Pulmonary artery endothelial cell (primary cell): ENCODE measurements around the gene FRMPD1. TPM values are rescaled to one million over a fixed set of nuclear protein-coding genes. Genes with fewer than 3 reads are reported as not detected.

Source experiments
- DNase-seq: peaks from one replicate; pipeline ENCODE4 v3.0.0-alpha.2; 2011; ENCODE audit warnings: low read depth, low spot score
- total RNA-seq: library from RNA; depleted of rRNA; stranded (reverse); fragments of >200 nt; gene quantifications from 2 replicates; pipeline ENCODE4 v1.2.3, GENCODE V29; 2014

Gene FRMPD1
- total RNA-seq, 1 donor from 2014 or later, result not detected

DNA sequence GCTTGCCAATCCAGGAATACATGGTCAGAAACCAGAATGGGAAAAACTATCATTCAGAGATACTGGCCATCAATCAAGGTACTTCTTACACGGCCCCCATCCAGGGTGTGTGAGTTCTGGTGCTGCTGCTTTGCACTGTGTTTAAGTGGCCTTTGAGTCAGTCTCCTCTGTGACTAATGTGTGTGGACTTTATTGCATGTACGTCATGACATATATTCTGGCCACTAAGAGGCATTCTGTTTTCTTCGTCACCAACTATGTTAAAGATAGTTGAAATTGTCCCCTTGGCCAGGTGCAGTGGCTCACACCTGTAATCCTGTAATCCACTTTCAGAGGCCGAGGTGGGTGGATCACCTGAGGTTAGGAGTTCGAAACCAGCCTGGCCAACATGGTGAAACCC is 125.6 kb downstream of the FRMPD1 start:
- no peak for DNase-seq

DNA sequence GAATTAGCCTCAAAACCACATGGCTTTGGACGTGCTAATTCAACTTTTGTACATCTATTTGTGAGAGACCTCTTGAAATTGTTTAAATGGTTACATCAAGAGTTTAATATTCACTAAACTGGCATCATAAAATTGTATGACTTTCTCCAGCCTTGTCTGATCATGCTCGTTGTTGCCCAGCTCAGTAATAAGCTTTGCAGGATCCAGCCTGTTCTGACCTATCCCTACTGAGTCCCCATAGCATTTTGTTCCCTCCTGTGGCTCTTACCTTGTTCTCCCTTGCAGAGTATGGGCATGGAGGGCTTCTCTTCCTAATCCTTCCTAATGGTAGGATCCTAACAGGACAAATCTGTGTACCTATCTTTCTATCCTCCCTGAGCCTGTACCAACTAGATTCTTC is 127.8 kb downstream of the FRMPD1 start:
- no peak for DNase-seq

DNA sequence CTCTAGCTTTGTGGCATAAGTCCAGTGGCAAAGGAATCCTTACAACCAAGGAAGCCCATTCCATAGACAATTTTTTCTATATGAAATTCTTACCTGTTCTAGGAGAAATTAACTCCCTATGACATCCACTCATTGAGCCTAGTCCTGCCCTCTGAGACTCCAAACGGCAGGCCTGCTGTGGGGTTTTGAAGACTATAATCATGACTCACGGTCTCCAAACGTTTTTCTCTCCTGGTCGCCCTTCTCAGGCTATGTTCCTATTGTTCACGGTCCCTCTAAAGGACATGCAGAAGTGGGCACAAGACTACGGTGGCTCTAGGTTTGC is 133.5 kb downstream of the FRMPD1 start:
- DNase-seq, result no peak

DNA sequence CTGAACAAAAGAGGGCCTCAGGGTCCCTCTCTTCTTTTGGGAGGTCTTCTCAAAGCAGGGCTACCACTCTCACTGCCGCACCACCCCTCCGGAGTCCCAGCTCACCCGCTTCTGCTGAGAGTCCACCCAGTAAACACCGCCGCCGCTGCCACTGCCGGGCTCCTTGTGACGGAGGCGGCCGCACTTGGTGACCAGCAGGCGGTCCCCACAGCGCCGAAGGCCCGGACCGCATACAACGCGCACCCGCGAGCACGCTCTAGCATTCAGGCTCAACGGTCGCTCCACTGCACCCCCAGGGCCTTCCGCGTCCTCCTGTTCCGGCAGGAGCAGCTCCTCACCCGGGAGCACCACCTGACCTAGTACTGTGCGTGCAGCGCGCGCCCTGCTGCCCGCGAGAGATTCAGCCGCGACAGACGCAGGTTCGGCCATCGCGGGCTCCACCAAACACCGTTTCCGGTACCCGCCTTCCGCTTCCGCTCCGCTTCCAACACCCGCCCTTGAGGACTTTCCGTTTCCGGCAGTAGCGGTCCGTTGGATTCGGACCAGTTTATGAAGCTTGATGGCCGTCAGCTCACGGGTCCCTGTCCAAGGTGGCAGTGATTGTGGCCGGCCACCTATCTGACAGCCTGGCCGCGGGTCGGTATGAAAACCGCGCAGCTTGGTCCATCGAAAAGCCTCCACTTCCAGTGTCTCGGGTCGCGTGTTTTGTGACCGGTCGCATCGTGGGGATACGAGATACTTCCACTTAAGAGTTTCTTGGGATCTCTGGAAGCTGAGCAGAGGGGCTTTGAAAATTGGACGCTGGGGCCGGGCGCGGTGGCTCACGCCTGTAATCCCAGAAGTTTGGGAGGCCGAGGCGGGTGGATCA is 134.1 kb downstream of the FRMPD1 start, which contains the start of gene EXOSC3:
Gene EXOSC3, minus strand, starts transcription at position 449 of the 868 bp plus-strand sequence. Its CDS starts 20 bp downstream, at position 429.
- peak; percentile 70 for DNase-seq

DNA sequence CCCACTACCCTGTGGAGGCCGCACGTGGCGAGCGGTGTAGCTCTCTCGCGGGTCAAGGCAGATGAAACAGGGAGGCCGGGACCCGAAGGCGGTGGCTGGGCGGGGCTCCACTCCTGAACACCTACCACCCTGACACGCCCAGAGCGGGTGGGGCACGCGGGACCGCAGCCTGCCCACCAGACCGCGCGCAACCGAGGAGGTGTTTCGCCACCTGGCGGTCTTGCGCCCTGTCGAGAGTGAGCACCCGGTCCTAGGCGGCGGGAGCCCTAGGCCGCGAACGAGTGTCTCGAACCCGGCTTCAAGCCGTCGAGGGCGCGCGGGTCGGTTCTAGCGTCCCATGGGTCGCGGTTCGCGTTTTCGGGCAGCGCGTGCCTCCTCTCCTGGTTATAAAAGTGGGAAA is 136.3 kb downstream of the FRMPD1 start:
- DNase-seq, result no peak

DNA sequence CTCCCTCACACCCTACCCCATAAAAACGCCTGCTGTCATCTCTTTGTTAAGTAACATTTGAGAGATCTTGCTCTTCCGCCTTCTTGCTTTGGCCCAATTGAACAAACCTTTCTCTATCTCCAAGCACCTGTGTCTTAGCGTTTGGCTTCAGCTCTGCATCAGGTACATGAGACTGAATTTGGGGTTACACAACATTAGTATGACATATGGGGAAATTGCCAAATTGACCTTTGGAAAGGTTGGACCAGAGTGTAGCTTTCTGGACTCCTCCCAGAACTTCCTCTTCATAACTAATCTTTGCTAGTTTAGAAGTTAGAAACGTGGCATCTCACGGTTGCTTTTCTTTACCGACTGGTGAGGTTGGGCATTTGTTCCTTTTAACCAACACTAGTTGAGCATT is 137.6 kb downstream of the FRMPD1 start:
- DNase-seq, result no peak

DNA sequence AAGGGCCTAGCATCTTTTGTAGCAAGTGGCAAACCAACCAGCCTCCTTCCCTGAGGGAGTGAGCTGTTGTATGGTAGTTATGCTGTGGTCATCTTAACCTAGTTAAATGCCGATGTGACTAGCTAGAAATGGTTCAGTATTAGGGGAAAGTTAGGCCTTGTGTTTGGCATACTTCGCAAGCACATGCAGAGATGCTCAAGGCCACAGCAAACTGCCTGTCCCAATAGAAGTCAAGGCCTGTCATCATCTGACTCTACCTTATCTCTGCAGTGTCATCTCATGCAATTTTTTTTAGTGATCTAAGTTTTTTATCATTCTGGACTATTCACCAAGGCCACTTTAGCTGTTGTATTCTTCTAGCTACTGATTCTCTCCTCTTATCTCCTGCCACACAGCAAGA is 139.3 kb downstream of the FRMPD1 start:
- no peak for DNase-seq

DNA sequence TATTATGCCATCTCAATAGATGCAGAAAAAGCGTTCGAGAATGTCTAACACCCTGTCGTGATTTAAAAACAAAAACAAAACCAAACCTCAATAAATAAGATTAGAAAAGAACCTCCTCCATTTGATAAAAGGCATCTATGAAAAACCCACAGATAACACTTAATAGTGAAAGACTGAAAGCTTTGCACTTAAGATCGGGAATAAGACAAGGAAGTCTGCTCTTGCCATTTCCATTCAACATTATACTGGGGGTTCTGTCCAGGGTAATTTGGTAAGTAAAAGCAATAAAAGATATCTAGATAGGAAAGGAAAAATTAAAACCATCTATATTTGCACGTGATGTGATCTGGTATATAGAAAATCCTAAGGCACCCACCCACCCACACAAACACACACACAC is 141.4 kb downstream of the FRMPD1 start:
- no peak for DNase-seq

DNA sequence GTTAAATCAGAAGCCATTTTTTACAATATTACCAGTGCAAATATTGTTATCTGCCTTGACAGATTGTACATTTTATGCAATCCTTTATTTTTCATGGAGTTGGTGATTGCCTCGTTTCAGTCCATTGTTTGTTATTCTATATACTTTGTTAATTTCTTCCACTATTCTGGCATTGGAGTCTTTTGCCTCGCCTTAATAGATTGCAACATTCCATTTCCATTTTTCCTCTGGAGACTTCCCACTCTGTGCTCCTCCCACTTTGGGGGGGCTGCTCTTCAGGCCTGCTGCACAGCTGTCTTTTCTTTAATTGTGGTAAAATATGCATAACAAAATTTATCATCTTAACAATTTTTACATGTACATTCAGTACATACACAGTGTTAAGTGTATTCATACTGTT is 145.5 kb downstream of the FRMPD1 start:
- DNase-seq, result no peak

Other genes with a start within 250 kb of the FRMPD1 start
- 133 and 135 TPM in 2 replicates for gene GRHPR, start 228.3 kb upstream of the FRMPD1 start, total RNA-seq
- 7.5 and 11.5 TPM in 2 replicates for gene ZBTB5, start 185.5 kb upstream of the FRMPD1 start, total RNA-seq
- 32.0 and 37.7 TPM in 2 replicates for gene POLR1E, start 165.0 kb upstream of the FRMPD1 start, total RNA-seq
- gene FBXO10, start 74.6 kb upstream of the FRMPD1 start, total RNA-seq, result 9.5 and 14.2 TPM in 2 replicates
- 217 and 233 TPM in 2 replicates for gene TOMM5, start 58.4 kb upstream of the FRMPD1 start, total RNA-seq
- gene TRMT10B, start 102.9 kb downstream of the FRMPD1 start, total RNA-seq, result 2.4 and 2.6 TPM in 2 replicates
- gene EXOSC3, start 134.1 kb downstream of the FRMPD1 start, total RNA-seq, result 28.7 and 57.0 TPM in 2 replicates
- 21.0 and 32.8 TPM in 2 replicates for gene DCAF10, start 149.8 kb downstream of the FRMPD1 start, total RNA-seq